GM12878 (cell line): ENCODE measurements around the gene FRZB. TPM values are rescaled to one million over a fixed set of nuclear protein-coding genes. Genes with fewer than 3 reads are reported as not detected.

ENCODE experiments used
- ATAC-seq: fragments of 200-7000 bp; cut with Tn5 transposase; 3 replicates; pipeline ENCODE4 v1.9.1; 2020; ENCODE audit warnings: mild to moderate bottlenecking, moderate library complexity
- BruUV-seq: library from RNA; stranded (reverse); fragments of 400-500 nt; replicated peaks from 2 replicates; lab custom pipeline; 2021; lab: Mats Ljungman, UMichigan
- CTCF ChIA-PET: fragments of 300-600 bp; sonication (Branson Sonifier 250); formaldehyde crosslinking; extraction: SDS; loops from one replicate; lab custom pipeline; 2021; ENCODE audit warnings: inconsistent platforms; lab: Yijun Ruan, JAX
- POLR2A ChIA-PET: fragments of 350-600 bp; formaldehyde crosslinking; extraction: SDS; loops from one replicate; lab custom pipeline; 2021; ENCODE audit warnings: inconsistent platforms; lab: Charles Lee
- RAD21 ChIA-PET: fragments of 300-600 bp; sonication (Branson Sonifier 250); formaldehyde crosslinking; loops from one replicate; lab custom pipeline; 2023; ENCODE audit warnings: antibody characterized with exemption; ENCODE audit not compliant: unreplicated experiment; lab: Charles Lee
- SMC1A ChIA-PET: fragments of 300-600 bp; sonication (Branson Sonifier 250); formaldehyde crosslinking; loops from one replicate; lab custom pipeline; 2023; ENCODE audit not compliant: unreplicated experiment, uncharacterized antibody; lab: Charles Lee
- DNase-seq: peaks from one replicate; pipeline ENCODE4 v3.0.0-alpha.2; 2011; ENCODE audit warnings: low read depth, low spot score
- FAIRE-seq: peaks from 3 replicates; lab custom pipeline; 2011; peaks lifted over from hg19 to GRCh38; lab: Jason Lieb, UNC
- H2AFZ ChIP-seq: 2 replicates; pipeline ENCODE4 v1.6.0; 2011; ENCODE audit warnings: low read depth, low read length, control low read depth; ENCODE audit not compliant: control insufficient read depth
- H3K27ac ChIP-seq: 2 replicates; pipeline ENCODE4 v1.5.1; 2011; ENCODE audit warnings: control low read depth; ENCODE audit not compliant: control insufficient read depth, insufficient read depth
- H3K27me3 ChIP-seq, 2 experiments: replicated peaks in 1 of 2; 2 replicates each; pipeline versions ENCODE4 v1.6.0 to v1.6.1; 2011; ENCODE audit warnings: low read length in 1 of 2; ENCODE audit not compliant: control insufficient read depth in 2 of 2, insufficient read depth in 2 of 2
- H3K36me3 ChIP-seq, 2 experiments: 2 replicates each; pipeline ENCODE4 v1.5.1; 2011; ENCODE audit warnings: low read length in 1 of 2; ENCODE audit not compliant: control insufficient read depth in 2 of 2, insufficient read depth in 2 of 2
- H3K4me1 ChIP-seq: 2 replicates; pipeline ENCODE4 v1.6.1; 2011; ENCODE audit warnings: mild to moderate bottlenecking, low read length, moderate library complexity, mixed read lengths; ENCODE audit not compliant: control insufficient read depth, insufficient read depth
- H3K4me2 ChIP-seq: 2 replicates; pipeline ENCODE4 v1.6.0; 2011; ENCODE audit warnings: control low read depth; ENCODE audit not compliant: control insufficient read depth, insufficient read depth
- H3K4me3 ChIP-seq: fragments of 200-600 bp; sonication (generic); 2 replicates; pipeline ENCODE4 v1.5.1; 2016
- H3K79me2 ChIP-seq: 2 replicates; pipeline ENCODE4 v1.6.0; 2011; ENCODE audit warnings: low read length; ENCODE audit not compliant: control insufficient read depth, insufficient read depth
- H3K9ac ChIP-seq: 2 replicates; pipeline ENCODE4 v1.8.0; 2011; ENCODE audit warnings: low read length, control low read depth, mixed read lengths; ENCODE audit not compliant: control insufficient read depth, insufficient read depth
- H3K9me3 ChIP-seq: replicated peaks from 3 replicates; pipeline ENCODE4 v1.5.1; 2011; ENCODE audit warnings: mild to moderate bottlenecking, low read length; ENCODE audit not compliant: control insufficient read depth, insufficient read depth
- H4K20me1 ChIP-seq: 2 replicates; pipeline ENCODE4 v1.6.0; 2011; ENCODE audit not compliant: control insufficient read depth, insufficient read depth
- ASH2L ChIP-seq: fragments of 300-600, 200-600 bp; sonication (generic); IDR thresholded peaks from 2 replicates; pipeline ENCODE4 v1.6.1; 2017; ENCODE audit warnings: low read depth, mild to moderate bottlenecking, borderline replicate concordance
- BCL11A ChIP-seq: IDR thresholded peaks from 2 replicates; pipeline ENCODE4 v1.6.1; 2011; ENCODE audit warnings: low read depth, low read length
- CHD2 ChIP-seq: IDR thresholded peaks from 2 replicates; pipeline ENCODE4 v1.6.1; 2011; ENCODE audit warnings: low read depth, low read length, improper control_type of control experiment, borderline replicate concordance
- EED ChIP-seq: sonication (generic); IDR thresholded peaks from 2 replicates; pipeline ENCODE4 v1.6.1; 2016; ENCODE audit warnings: antibody characterized with exemption, low read depth
- KLF5 ChIP-seq: fragments of 450-650 bp; IDR thresholded peaks from 2 replicates; pipeline ENCODE4 v1.6.1; 2014; ENCODE audit warnings: mild to moderate bottlenecking; ENCODE audit not compliant: partially characterized antibody
- NFYB ChIP-seq: IDR thresholded peaks from 2 replicates; pipeline ENCODE4 v1.6.1; 2011; ENCODE audit warnings: low read depth, mild to moderate bottlenecking, low read length, improper control_type of control experiment, moderate library complexity; ENCODE audit not compliant: insufficient read depth
- NR2F1 ChIP-seq: fragments of 450-650 bp; conservative IDR thresholded peaks from 2 replicates; pipeline ENCODE4 v1.6.1; 2017; ENCODE audit warnings: mild to moderate bottlenecking
- RAD21 ChIP-seq: IDR thresholded peaks from 2 replicates; pipeline ENCODE4 v1.6.1; 2011; ENCODE audit warnings: mild to moderate bottlenecking, low read depth, low read length, moderate library complexity; ENCODE audit not compliant: insufficient read depth
- RAD51 ChIP-seq: fragments of 450-650 bp; IDR thresholded peaks from 2 replicates; pipeline ENCODE4 v1.6.1; 2016; ENCODE audit warnings: moderate library complexity, mild to moderate bottlenecking, inconsistent platforms
- SIX5 ChIP-seq: IDR thresholded peaks from 2 replicates; pipeline ENCODE4 v1.6.1; 2011; ENCODE audit warnings: mild to moderate bottlenecking, low read depth, low read length, moderate library complexity; ENCODE audit not compliant: severe bottlenecking
- STAT3 ChIP-seq: IDR thresholded peaks from 2 replicates; pipeline ENCODE4 v1.6.1; 2011; ENCODE audit warnings: low read depth, low read length, improper control_type of control experiment
- TBL1XR1 ChIP-seq: IDR thresholded peaks from 2 replicates; pipeline ENCODE4 v1.6.1; 2012; ENCODE audit warnings: low read depth, low read length, improper control_type of control experiment
- TCF7 ChIP-seq: IDR thresholded peaks from 2 replicates; pipeline ENCODE4 v1.6.1; 2014; ENCODE audit warnings: antibody characterized with exemption, borderline replicate concordance
- WRNIP1 ChIP-seq: IDR thresholded peaks from 2 replicates; pipeline ENCODE4 v1.6.1; 2011; ENCODE audit warnings: low read depth, low read length, improper control_type of control experiment, borderline replicate concordance
- ZNF24 ChIP-seq: fragments of 450-650 bp; IDR thresholded peaks from 2 replicates; pipeline ENCODE4 v1.6.1; 2017; ENCODE audit warnings: antibody characterized with exemption, mild to moderate bottlenecking
- ZSCAN29 ChIP-seq: fragments of 450-650 bp; IDR thresholded peaks from 2 replicates; pipeline ENCODE4 v1.6.1; 2017; ENCODE audit warnings: mild to moderate bottlenecking, moderate library complexity
- WGBS: methylation state at CpG from one replicate; pipeline ENCODE4 v1.1.6; 2016; ENCODE audit warnings: low lambda C conversion rate; ENCODE audit not compliant: insufficient replicate concordance, insufficient coverage; ENCODE audit errors: missing lambda C conversion rate; 5-methylcytosine and 5-hydroxymethylcytosine counted together
- in situ Hi-C: fragments of 300-500 bp; cut with MboI; formaldehyde crosslinking; loops from 9 replicates; pipeline ENCODE4 v1.14.3; 2018; ENCODE audit warnings: mixed read lengths
- intact Hi-C: fragments of 100-400 bp; cut with micrococcal nuclease; formaldehyde crosslinking; loops from one replicate; pipeline ENCODE4 v1.14.2; 2022; ENCODE audit not compliant: unreplicated experiment
- polyA plus RNA-seq, 11 experiments: library from polyadenylated mRNA; depleted of rRNA in 4 of 11; unstranded in 6 of 11; stranded (reverse) in 5 of 11; fragments of >200 nt; fragmentation: Nextera tagmentation in 4 of 11; fragmentation: Illumina TruSeq in 1 of 11; extraction: Ambion mirVana in 4 of 11; extraction: Trizol in 1 of 11; gene quantifications; 1 replicate in 1 of 11; 2 replicates in 10 of 11; pipeline versions ENCODE4 v1.2.1 to v1.2.3, GENCODE V29; 2011 to 2016; ENCODE audit warnings: inconsistent platforms in 2 of 11, missing spikeins in 2 of 11, low read depth in 1 of 11
- total RNA-seq, 4 experiments: library from RNA; depleted of rRNA in 3 of 4; stranded (reverse); fragments of >200 nt in 3 of 4; fragmentation: Illumina TruSeq in 1 of 4; extraction: Trizol in 1 of 4; gene quantifications; 2 replicates each; pipeline versions ENCODE4 v1.2.1 to v1.2.3, GENCODE V29; 2013 to 2021
- TF ChIP-seq, protein P1 (sequence below): IDR thresholded peaks from 2 replicates; pipeline ENCODE4 v1.6.1; 2012; ENCODE audit warnings: low read depth, low read length, improper control_type of control experiment
- TF ChIP-seq, protein P2 (sequence below): fragments of 450-650 bp; IDR thresholded peaks from 2 replicates; pipeline ENCODE4 v1.6.1; 2017; ENCODE audit warnings: antibody characterized with exemption, mild to moderate bottlenecking, moderate library complexity

The FRZB gene
- total and polyA plus RNA-seq, 10 of the 15 experiments (the other 5 are each of a cell fraction or from before 2014, with no cell fraction given) = 0.03 TPM; not detected in 9

DNA sequence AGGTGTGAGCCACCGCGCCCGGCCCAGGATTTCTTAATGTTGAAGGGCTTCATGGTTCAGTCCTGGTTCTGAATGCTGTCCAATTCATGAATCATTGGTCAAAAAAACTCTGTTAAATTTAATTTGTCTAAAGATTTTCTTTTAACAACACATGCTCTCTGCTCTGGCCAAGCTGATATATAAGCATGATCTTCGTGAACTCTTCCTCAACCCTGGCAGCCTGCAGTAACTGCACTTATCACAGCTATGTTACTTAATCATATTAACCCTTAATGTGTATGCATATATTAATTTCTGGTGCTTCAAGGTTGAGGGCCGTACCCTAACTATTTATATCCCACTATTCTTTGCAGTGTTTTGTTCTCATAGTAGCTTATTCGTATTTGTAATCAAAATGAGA lies 29.4 kb upstream of the FRZB start:
- H3K27ac ChIP-seq = no peak overlapping the region
- no peaks in the 10 kb centered on the region for H3K4me1 ChIP-seq
- no peak overlapping the region for H2AFZ ChIP-seq
- no peaks in the 10 kb centered on the region for H4K20me1 ChIP-seq
- no peaks in the 10 kb centered on the region for H3K36me3 ChIP-seq
- FAIRE-seq (no peak), ATAC-seq (no peak), DNase-seq (no peak)
- intact Hi-C loops (no loop called here), in situ Hi-C loops (no loop called here)
- no peak overlapping the region for H3K4me3 ChIP-seq
- no peaks in the 10 kb centered on the region for H3K9me3 ChIP-seq
- ChIA-PET CTCF (interaction anchor here (0.6 kb wide), 1 partner anchor 247 kb away, joined by 3 read pairs; no protein-coding TSS in a partner anchor), RAD21 (no interaction called here), POLR2A (no interaction called here), SMC1A (interaction anchor here (1.0 kb wide), 1 partner anchor 51 kb away, joined by 3 read pairs; no protein-coding TSS in a partner anchor)
- H3K4me2 ChIP-seq = no peak overlapping the region
- BruUV-seq = no TSS peak
- no peak overlapping the region for H3K9ac ChIP-seq
- 46% methylated on average over 6 of the region's 6 CpGs for WGBS
- TF ChIP-seq WRNIP1 (no peak), TCF7 (no peak), ASH2L (no peak), BCL11A (no peak), NFYB (no peak), NR2F1 (no peak), STAT3 (no peak), TBL1XR1 (no peak), RAD21 (no peak), RAD51 (no peak), ZSCAN29 (no peak), CHD2 (no peak), ZNF24 (no peak), SIX5 (no peak), EED (no peak), KLF5 (no peak)
- TF ChIP-seq, protein P1, sequence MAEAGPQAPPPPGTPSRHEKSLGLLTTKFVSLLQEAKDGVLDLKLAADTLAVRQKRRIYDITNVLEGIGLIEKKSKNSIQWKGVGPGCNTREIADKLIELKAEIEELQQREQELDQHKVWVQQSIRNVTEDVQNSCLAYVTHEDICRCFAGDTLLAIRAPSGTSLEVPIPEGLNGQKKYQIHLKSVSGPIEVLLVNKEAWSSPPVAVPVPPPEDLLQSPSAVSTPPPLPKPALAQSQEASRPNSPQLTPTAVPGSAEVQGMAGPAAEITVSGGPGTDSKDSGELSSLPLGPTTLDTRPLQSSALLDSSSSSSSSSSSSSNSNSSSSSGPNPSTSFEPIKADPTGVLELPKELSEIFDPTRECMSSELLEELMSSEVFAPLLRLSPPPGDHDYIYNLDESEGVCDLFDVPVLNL = no peak
- TF ChIP-seq, protein P2, sequence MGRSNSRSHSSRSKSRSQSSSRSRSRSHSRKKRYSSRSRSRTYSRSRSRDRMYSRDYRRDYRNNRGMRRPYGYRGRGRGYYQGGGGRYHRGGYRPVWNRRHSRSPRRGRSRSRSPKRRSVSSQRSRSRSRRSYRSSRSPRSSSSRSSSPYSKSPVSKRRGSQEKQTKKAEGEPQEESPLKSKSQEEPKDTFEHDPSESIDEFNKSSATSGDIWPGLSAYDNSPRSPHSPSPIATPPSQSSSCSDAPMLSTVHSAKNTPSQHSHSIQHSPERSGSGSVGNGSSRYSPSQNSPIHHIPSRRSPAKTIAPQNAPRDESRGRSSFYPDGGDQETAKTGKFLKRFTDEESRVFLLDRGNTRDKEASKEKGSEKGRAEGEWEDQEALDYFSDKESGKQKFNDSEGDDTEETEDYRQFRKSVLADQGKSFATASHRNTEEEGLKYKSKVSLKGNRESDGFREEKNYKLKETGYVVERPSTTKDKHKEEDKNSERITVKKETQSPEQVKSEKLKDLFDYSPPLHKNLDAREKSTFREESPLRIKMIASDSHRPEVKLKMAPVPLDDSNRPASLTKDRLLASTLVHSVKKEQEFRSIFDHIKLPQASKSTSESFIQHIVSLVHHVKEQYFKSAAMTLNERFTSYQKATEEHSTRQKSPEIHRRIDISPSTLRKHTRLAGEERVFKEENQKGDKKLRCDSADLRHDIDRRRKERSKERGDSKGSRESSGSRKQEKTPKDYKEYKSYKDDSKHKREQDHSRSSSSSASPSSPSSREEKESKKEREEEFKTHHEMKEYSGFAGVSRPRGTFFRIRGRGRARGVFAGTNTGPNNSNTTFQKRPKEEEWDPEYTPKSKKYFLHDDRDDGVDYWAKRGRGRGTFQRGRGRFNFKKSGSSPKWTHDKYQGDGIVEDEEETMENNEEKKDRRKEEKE = no peak
- no peaks in the 10 kb centered on the region for H3K27me3 ChIP-seq
- no peaks in the 10 kb centered on the region for H3K79me2 ChIP-seq
